ENCODE data around the gene RAB13.

GRCh38 chr1:153990468-153991150 lies 4.5 kb upstream of the RAB13 start, which contains the start of gene RPS27:
- TF ChIP-seq CTCF (IDR thresholded peaks at IDR 0.05; ENCODE audit: low read length) (no peak), EZH2 (optimal IDR thresholded peaks at IDR 0.05; ENCODE audit: low read depth, low read length) (no peak)
